Mesendoderm (in vitro differentiated cells): ENCODE results near the gene RASAL2.
A peak's percentile ranks its signal among the peaks of the same experiment; 100 is the strongest.

Experiments used
- DNase-seq: peaks from one replicate; pipeline ENCODE4 v3.0.0; 2013
- H2AK5ac ChIP-seq: 2 replicates; pipeline ENCODE4 v1.6.1; 2013; ENCODE audit warnings: low read length, inconsistent platforms
- H2BK120ac ChIP-seq: 2 replicates; pipeline ENCODE4 v1.6.1; 2013; ENCODE audit warnings: low read depth, mild to moderate bottlenecking, low read length, moderate library complexity, mixed read lengths
- H2BK15ac ChIP-seq: replicated peaks from 2 replicates; pipeline ENCODE4 v1.6.1; 2013; ENCODE audit warnings: low read depth, mild to moderate bottlenecking, moderate library complexity
- H2BK5ac ChIP-seq: 2 replicates; pipeline ENCODE4 v1.6.1; 2013; ENCODE audit warnings: low read length, inconsistent platforms
- H3K18ac ChIP-seq: 2 replicates; pipeline ENCODE4 v1.6.1; 2013; ENCODE audit warnings: mild to moderate bottlenecking, low read length, mixed read lengths
- H3K23ac ChIP-seq: one replicate; pipeline ENCODE4 v1.6.1; 2013; ENCODE audit warnings: low read length
- H3K27ac ChIP-seq: 2 replicates; pipeline ENCODE4 v1.5.1; 2013; ENCODE audit warnings: low read depth, mild to moderate bottlenecking, inconsistent platforms, low read length, moderate library complexity
- H3K27me3 ChIP-seq: 2 replicates; pipeline ENCODE4 v1.6.1; 2013; ENCODE audit warnings: low read length, control low read depth, mild to moderate bottlenecking, inconsistent platforms; ENCODE audit not compliant: insufficient read depth, poor library complexity
- H3K36me3 ChIP-seq: 2 replicates; pipeline ENCODE4 v1.6.1; 2013; ENCODE audit warnings: low read length, inconsistent platforms; ENCODE audit not compliant: control insufficient read depth, insufficient read depth
- H3K4ac ChIP-seq: one replicate; pipeline ENCODE4 v1.6.1; 2013; ENCODE audit warnings: low read depth, mild to moderate bottlenecking, low read length, moderate library complexity
- H3K4me1 ChIP-seq: 2 replicates; pipeline ENCODE4 v1.6.1; 2013; ENCODE audit warnings: low read depth, low read length, inconsistent platforms; ENCODE audit not compliant: control insufficient read depth
- H3K4me2 ChIP-seq: 2 replicates; pipeline ENCODE4 v1.6.1; 2013; ENCODE audit warnings: low read length
- H3K4me3 ChIP-seq: 2 replicates; pipeline ENCODE4 v1.5.1; 2013; ENCODE audit warnings: mild to moderate bottlenecking, low read length
- H3K56ac ChIP-seq: one replicate; pipeline ENCODE4 v1.6.1; 2013; ENCODE audit warnings: low read length
- H3K79me1 ChIP-seq: 2 replicates; pipeline ENCODE4 v1.6.1; 2013; ENCODE audit warnings: low read length, inconsistent platforms
- H3K79me2 ChIP-seq: 2 replicates; pipeline ENCODE4 v1.6.1; 2013; ENCODE audit warnings: mild to moderate bottlenecking, low read length; ENCODE audit not compliant: control insufficient read depth, insufficient read depth
- H3K9ac ChIP-seq: 2 replicates; pipeline ENCODE4 v1.6.1; 2013; ENCODE audit warnings: low read length, inconsistent platforms
- H4K5ac ChIP-seq: one replicate; pipeline ENCODE4 v1.6.1; 2013; ENCODE audit warnings: low read length
- H4K8ac ChIP-seq: one replicate; pipeline ENCODE4 v1.6.1; 2013; ENCODE audit warnings: low read depth, mild to moderate bottlenecking, control low read depth, low read length, moderate library complexity
- WGBS: extraction: QIAGEN DNeasy Blood & Tissue Kit; methylation state at CpG from one replicate; pipeline ENCODE4 v1.1.7; 2013; ENCODE audit warnings: low lambda C conversion rate, missing lambda C conversion rate; ENCODE audit not compliant: insufficient coverage; ENCODE audit errors: extremely low coverage; 5-methylcytosine and 5-hydroxymethylcytosine counted together

The RASAL2 gene

DNA sequence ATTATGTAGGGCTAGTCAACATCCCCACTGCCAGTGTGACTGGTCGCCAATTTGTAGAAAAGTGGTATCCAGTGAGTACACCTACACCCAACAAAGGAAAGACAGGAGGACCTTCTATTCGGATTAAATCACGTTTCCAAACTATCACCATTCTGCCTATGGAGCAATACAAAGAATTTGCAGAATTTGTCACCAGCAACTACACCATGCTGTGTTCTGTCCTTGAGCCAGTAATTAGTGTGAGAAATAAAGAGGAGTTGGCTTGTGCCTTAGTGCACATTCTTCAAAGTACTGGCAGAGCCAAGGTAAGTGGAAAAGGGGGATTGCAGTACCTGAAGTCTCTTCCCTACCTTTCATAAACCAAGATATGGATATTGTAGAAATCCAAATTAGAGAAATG, 349.0 kb downstream of the RASAL2 start:
- Histone ChIP-seq H4K5ac (no peak overlapping the region), H2AK5ac (no peak overlapping the region), H2BK15ac (no peak overlapping the region), H3K4ac (no peak overlapping the region), H3K27me3 (no peaks in the 10 kb centered on the region), H3K27ac (no peak overlapping the region), H2BK5ac (no peak overlapping the region), H3K79me1 (no peaks in the 10 kb centered on the region), H3K79me2 (no peaks in the 10 kb centered on the region), H3K9ac (no peak overlapping the region), H3K23ac (no peak overlapping the region), H3K56ac (no peak overlapping the region), H3K4me3 (no peak overlapping the region), H3K36me3 (no peaks in the 10 kb centered on the region), H2BK120ac (no peak overlapping the region), H4K8ac (no peak overlapping the region), H3K4me2 (no peak overlapping the region), H3K18ac (no peak overlapping the region), H3K4me1 (peaks cover 2% of the 10 kb centered on the region)
- peak; percentile 90 for DNase-seq
- WGBS = no CpG with 5 or more reads among the region's 3 CpGs

DNA sequence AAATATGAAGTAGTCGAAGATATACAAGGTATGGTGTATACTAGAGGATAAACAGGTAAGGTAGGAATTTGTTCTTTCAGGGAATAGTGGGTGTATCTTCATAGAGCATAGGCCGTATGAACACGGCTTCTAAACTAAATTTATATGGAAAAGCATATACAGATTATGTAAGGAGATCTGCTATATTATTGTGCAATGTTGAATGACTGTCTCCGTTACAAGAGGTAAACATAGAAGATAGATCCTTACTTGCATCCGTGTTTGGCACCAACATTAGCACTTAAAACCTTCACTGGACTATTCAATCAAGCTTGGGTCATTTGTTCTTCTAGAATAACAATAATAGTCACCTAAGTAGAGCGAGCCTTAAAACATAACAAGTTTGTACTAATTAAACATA, 357.0 kb downstream of the RASAL2 start:
- Histone ChIP-seq H3K36me3 (no peaks in the 10 kb centered on the region), H3K27me3 (no peaks in the 10 kb centered on the region)
- no CpG with 5 or more reads among the region's 6 CpGs for WGBS

DNA sequence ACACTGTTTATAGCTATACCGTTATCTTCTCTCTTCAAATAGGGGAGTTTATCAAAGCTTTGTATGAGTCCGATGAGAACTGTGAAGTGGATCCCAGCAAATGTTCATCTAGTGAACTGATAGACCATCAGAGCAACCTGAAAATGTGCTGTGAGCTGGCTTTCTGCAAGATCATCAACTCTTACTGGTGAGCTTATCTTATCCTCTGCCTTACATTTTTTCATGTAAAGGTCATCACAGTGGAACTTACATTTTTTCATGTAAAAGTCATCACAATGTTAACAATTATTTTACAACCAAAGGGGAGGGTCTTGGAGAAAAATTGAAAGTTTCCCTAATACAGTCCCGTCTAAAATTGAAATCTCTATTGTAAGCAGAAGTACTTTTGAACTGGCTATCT, 357.6 kb downstream of the RASAL2 start:
- Histone ChIP-seq H4K5ac (no peak overlapping the region), H3K79me2 (no peaks in the 10 kb centered on the region), H3K36me3 (no peaks in the 10 kb centered on the region), H2BK15ac (no peak overlapping the region), H3K4me2 (no peak overlapping the region), H4K8ac (no peak overlapping the region), H3K4me1 (no peaks in the 10 kb centered on the region), H2BK120ac (no peak overlapping the region), H3K27me3 (no peaks in the 10 kb centered on the region), H3K27ac (no peak overlapping the region), H3K4ac (no peak overlapping the region), H3K56ac (no peak overlapping the region), H2BK5ac (no peak overlapping the region), H2AK5ac (no peak overlapping the region), H3K9ac (no peak overlapping the region), H3K79me1 (no peaks in the 10 kb centered on the region), H3K4me3 (no peak overlapping the region), H3K23ac (no peak overlapping the region), H3K18ac (no peak overlapping the region)
- DNase-seq = peak; percentile 87
- no CpG with 5 or more reads among the region's 3 CpGs for WGBS

More for the DNA sequence above, 357.0 kb downstream of the RASAL2 start:
- Histone ChIP-seq H3K23ac (no peak overlapping the region), H2BK120ac (no peak overlapping the region), H2BK5ac (no peak overlapping the region), H3K4me1 (no peaks in the 10 kb centered on the region), H3K56ac (no peak overlapping the region), H3K79me2 (no peaks in the 10 kb centered on the region), H4K8ac (no peak overlapping the region), H2AK5ac (no peak overlapping the region), H3K18ac (no peak overlapping the region), H3K4me3 (no peak overlapping the region), H3K4me2 (no peak overlapping the region), H3K9ac (no peak overlapping the region), H3K27ac (no peak overlapping the region), H2BK15ac (no peak overlapping the region), H3K79me1 (no peaks in the 10 kb centered on the region), H3K4ac (no peak overlapping the region), H4K5ac (no peak overlapping the region)
- DNase-seq = no peak

DNA sequence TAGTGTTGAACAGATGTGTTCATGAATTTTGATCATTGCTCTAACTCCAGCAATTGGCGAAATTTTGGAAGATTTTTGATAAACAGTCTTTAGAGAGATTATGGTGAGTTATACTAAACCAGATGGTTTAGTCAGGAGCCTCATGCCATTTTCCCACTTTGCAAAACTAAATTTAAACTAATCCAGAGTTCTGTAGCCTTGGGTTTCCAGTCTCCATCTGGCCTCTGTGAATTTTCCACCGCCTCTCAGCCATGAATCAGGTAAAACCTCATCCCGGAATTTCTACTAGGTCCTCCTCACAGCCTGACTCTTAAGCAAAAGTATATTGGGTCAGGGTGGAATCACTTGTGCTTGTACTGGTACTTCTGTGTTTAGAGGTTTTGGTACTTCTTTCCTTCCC, 358.1 kb downstream of the RASAL2 start:
- no peak overlapping the region for H3K27ac ChIP-seq
- no peak overlapping the region for H4K8ac ChIP-seq
- peak overlapping the region; percentile 51 for H2BK120ac ChIP-seq
- H3K56ac ChIP-seq = no peak overlapping the region
- no peak overlapping the region for H2BK15ac ChIP-seq
- peak overlapping the region; percentile 75 for H3K18ac ChIP-seq
- no peak overlapping the region for H2BK5ac ChIP-seq
- H3K23ac ChIP-seq = no peak overlapping the region
- no peak overlapping the region for H4K5ac ChIP-seq
- no peak overlapping the region for H3K4me3 ChIP-seq
- no peak overlapping the region for H3K4me2 ChIP-seq
- H2AK5ac ChIP-seq = no peak overlapping the region
- DNase-seq = no peak
- no peaks in the 10 kb centered on the region for H3K79me1 ChIP-seq
- H3K79me2 ChIP-seq = no peaks in the 10 kb centered on the region
- no CpG with 5 or more reads among the region's 3 CpGs for WGBS
- no peaks in the 10 kb centered on the region for H3K4me1 ChIP-seq
- H3K4ac ChIP-seq = no peak overlapping the region
- H3K27me3 ChIP-seq = no peaks in the 10 kb centered on the region
- no peaks in the 10 kb centered on the region for H3K36me3 ChIP-seq
- H3K9ac ChIP-seq = no peak overlapping the region

DNA sequence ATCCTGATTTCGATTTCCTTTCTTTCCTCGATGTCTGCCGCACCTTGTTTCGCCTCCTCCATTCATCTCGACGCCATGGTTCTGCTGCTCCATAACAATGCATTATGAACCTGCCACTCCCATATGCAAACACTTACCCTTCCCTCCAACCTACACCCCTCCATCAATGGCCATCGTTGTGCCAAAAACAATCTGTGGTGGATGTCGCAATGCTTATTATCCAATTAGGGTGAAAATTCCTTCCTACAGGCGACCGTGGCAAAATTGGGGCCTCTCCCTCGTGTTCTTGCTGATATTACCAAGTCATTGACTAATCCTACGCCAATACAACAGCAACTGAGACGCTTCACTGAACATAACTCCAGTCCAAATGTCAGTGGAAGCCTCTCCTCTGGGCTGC, 362.6 kb downstream of the RASAL2 start:
- Histone ChIP-seq H3K4me2 (no peak overlapping the region), H3K4me3 (no peak overlapping the region), H4K8ac (no peak overlapping the region), H2AK5ac (no peak overlapping the region), H3K4ac (no peak overlapping the region), H3K9ac (no peak overlapping the region), H3K27me3 (no peaks in the 10 kb centered on the region), H2BK15ac (no peak overlapping the region), H3K27ac (no peak overlapping the region), H3K36me3 (no peaks in the 10 kb centered on the region), H3K79me2 (no peaks in the 10 kb centered on the region), H2BK120ac (no peak overlapping the region), H3K79me1 (no peaks in the 10 kb centered on the region), H3K56ac (no peak overlapping the region), H3K4me1 (no peaks in the 10 kb centered on the region), H3K18ac (no peak overlapping the region), H4K5ac (no peak overlapping the region), H3K23ac (no peak overlapping the region), H2BK5ac (no peak overlapping the region)
- no peak for DNase-seq
- WGBS = no CpG with 5 or more reads among the region's 13 CpGs

DNA sequence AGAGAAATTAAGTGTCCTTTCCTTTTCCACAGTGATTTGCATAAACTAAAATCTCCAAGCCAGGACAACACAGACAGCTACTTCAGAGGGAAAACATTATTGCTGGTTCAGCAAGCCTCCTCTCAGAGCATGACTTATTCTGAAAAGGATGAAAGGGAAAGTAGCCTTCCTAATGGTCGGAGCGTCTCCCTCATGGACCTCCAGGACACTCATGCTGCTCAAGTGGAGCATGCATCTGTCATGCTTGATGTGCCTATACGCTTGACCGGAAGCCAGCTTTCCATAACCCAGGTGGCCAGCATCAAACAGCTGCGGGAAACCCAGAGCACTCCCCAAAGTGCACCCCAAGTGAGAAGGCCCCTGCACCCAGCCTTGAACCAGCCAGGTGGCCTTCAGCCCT, 363.7 kb downstream of the RASAL2 start:
- WGBS = no CpG with 5 or more reads among the region's 5 CpGs
- no peaks in the 10 kb centered on the region for H3K36me3 ChIP-seq
- no peak overlapping the region for H3K4me3 ChIP-seq

More for the DNA sequence above, 363.7 kb downstream of the RASAL2 start:
- no peak overlapping the region for H3K23ac ChIP-seq
- no peak overlapping the region for H3K9ac ChIP-seq
- H3K27ac ChIP-seq = no peak overlapping the region
- no peak overlapping the region for H2AK5ac ChIP-seq
- no peak overlapping the region for H2BK120ac ChIP-seq
- H4K5ac ChIP-seq = no peak overlapping the region
- H3K56ac ChIP-seq = no peak overlapping the region
- H3K79me2 ChIP-seq = no peaks in the 10 kb centered on the region
- H3K4me2 ChIP-seq = no peak overlapping the region
- no peak overlapping the region for H3K4ac ChIP-seq
- H2BK5ac ChIP-seq = no peak overlapping the region
- no peak overlapping the region for H4K8ac ChIP-seq
- no peak for DNase-seq
- H3K79me1 ChIP-seq = no peaks in the 10 kb centered on the region
- no peak overlapping the region for H3K18ac ChIP-seq
- no peak overlapping the region for H2BK15ac ChIP-seq
- no peaks in the 10 kb centered on the region for H3K27me3 ChIP-seq
- H3K4me1 ChIP-seq = no peaks in the 10 kb centered on the region
